Right cardiac atrium (tissue), 5 donors: ENCODE data around the gene KCNQ5. TPM values are rescaled to one million over a fixed set of nuclear protein-coding genes. Genes with fewer than 3 reads are reported as not detected.

Experiments
- ATAC-seq, 2 donors: fragments of 200-7000 bp; cut with Tn5 transposase; one replicate each; pipeline versions ENCODE4 v1.8.0 to v1.9.1; 2020; ENCODE audit warnings: moderate library complexity in 2 of 2, mild to moderate bottlenecking in 1 of 2
- DNase-seq, 3 donors: peaks; one replicate each; pipeline ENCODE4 v3.0.0-alpha.2; 2020
- H3K27ac ChIP-seq: one replicate; pipeline ENCODE4 v1.5.1; 2013; ENCODE audit warnings: mild to moderate bottlenecking, low read length, control low read depth, moderate library complexity
- H3K27me3 ChIP-seq: one replicate; pipeline ENCODE4 v1.6.1; 2013; ENCODE audit not compliant: control insufficient read depth, insufficient read depth
- H3K4me1 ChIP-seq: one replicate; pipeline ENCODE4 v1.6.1; 2013; ENCODE audit warnings: low read length; ENCODE audit not compliant: control insufficient read depth, insufficient read depth
- H3K4me3 ChIP-seq: one replicate; pipeline ENCODE4 v1.5.1; 2013; ENCODE audit warnings: low read length, control low read depth
- H3K9me3 ChIP-seq: one replicate; pipeline ENCODE4 v1.6.1; 2013; ENCODE audit warnings: low read length; ENCODE audit not compliant: control insufficient read depth
- WGBS: extraction: QIAGEN DNeasy Blood & Tissue Kit; methylation state at CpG from one replicate; pipeline ENCODE4 v1.1.7; 2013; 5-methylcytosine and 5-hydroxymethylcytosine counted together
- intact Hi-C, 4 donors: fragments of 100-400 bp; cut with DNase I; formaldehyde crosslinking; loops; one replicate each; pipeline versions ENCODE4 v1.11.0 to v1.14.0; 2022 to 2023
- polyA plus RNA-seq: library from polyadenylated mRNA; stranded (reverse); fragments of 200-250 nt; gene quantifications from one replicate; pipeline ENCODE4 v1.2.3, GENCODE V29; 2013
- total RNA-seq, 4 donors: library from RNA; stranded (reverse); fragmentation: NEBNext Ultra II Directional; extraction: Animal tissue kit (Norgen Biotek cat#: 25700); gene quantifications; one replicate each; pipeline ENCODE4 v1.2.1, GENCODE V29; 2021
- donor health status: healthy with polysubstance abuse.
- donor health status: DM: no; HTN: yes; CAD: no.
- donor health status: DM: no; HTN: no; CAD: no.
- donor health status: DM: no; HTN: yes; CAD: no; lungs with severe emphysema.
- donor health status: DM: yes; HTN: yes; CAD: no.

Gene KCNQ5
- total and polyA plus RNA-seq, 5 donors = 0.20 to 0.68 (median 0.36) TPM; not detected in 1

DNA sequence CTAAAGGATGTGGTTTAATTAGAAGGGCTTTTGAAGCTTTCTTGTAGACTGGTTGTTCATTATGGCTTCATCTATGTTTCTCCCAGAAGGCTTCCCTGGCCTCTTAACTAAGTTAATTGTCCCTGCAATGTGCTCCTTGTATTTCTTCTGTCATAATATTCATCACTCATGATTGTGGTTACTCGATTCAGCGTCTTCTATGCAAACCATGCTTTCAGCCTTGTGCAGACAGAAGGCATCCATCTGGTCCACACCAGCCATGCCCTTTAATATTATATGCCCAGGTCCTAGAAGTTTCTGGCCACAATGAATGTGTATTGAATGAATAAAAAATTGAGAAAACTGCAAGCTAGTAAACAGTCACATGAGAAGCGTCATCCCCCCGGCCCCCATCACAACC is 440.3 kb downstream of the KCNQ5 start:
- WGBS = 48% methylated on average over 4 of the region's 4 CpGs
- ATAC-seq = no peak

DNA sequence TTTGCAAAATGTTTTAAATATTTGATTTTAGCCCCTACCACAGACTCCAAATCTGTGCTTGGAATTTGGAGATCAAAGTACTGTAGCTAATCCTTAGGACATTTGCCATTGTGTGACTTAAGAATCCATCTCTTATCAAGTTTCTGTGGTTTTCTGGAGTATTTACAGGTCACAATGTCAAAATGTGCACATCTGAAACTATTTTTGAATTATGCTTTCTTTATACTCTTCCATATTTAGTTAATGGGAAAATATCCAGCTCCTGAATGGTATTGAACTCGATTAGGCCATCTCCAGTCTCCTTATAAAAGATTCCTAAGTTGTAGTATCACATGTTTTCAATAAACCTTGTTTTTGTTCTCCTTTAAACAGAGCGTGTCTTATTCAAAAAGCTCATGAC is 441.0 kb downstream of the KCNQ5 start:
- no peaks in the 10 kb centered on the region for H3K27me3 ChIP-seq
- H3K9me3 ChIP-seq = no peaks in the 10 kb centered on the region
- no peak overlapping the region for H3K27ac ChIP-seq
- no peak overlapping the region for H3K4me3 ChIP-seq
- intact Hi-C loops = no loop called here
- WGBS = 47% methylated on average over 2 of the region's 2 CpGs
- no peaks in the 10 kb centered on the region for H3K4me1 ChIP-seq
- ATAC-seq = no peak
- no peak for DNase-seq

More for the DNA sequence above, 440.3 kb downstream of the KCNQ5 start:
- no peak for DNase-seq
- Histone ChIP-seq H3K27ac (no peak overlapping the region), H3K4me1 (no peaks in the 10 kb centered on the region), H3K9me3 (no peaks in the 10 kb centered on the region), H3K27me3 (no peaks in the 10 kb centered on the region), H3K4me3 (no peak overlapping the region)
- intact Hi-C loops = no loop called here

DNA sequence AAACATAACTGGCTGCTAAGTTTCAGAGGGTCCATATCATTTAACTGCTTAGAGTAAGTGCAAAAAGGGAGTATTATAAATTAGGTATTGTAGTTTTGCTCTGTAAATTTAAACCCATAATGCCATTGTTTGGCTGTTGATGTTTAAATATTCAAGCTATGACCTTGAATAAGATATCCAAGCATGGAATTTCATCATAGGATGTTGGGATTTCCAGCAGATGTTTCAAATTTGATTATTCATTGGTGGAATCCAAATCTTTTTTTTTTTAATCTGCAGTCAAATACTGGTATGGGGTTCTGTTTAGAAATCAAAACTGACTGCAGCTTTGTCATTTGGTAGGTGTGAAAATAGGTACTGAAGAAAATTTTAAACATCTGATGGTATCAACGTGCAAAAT is 442.4 kb downstream of the KCNQ5 start:
- ATAC-seq (no peak), DNase-seq (no peak)
- H3K9me3 ChIP-seq = no peaks in the 10 kb centered on the region
- H3K4me3 ChIP-seq = no peak overlapping the region
- H3K4me1 ChIP-seq = no peaks in the 10 kb centered on the region
- no peaks in the 10 kb centered on the region for H3K27me3 ChIP-seq
- 95% methylated on average over 1 of the region's 1 CpG for WGBS
- intact Hi-C loops = no loop called here
- H3K27ac ChIP-seq = no peak overlapping the region

DNA sequence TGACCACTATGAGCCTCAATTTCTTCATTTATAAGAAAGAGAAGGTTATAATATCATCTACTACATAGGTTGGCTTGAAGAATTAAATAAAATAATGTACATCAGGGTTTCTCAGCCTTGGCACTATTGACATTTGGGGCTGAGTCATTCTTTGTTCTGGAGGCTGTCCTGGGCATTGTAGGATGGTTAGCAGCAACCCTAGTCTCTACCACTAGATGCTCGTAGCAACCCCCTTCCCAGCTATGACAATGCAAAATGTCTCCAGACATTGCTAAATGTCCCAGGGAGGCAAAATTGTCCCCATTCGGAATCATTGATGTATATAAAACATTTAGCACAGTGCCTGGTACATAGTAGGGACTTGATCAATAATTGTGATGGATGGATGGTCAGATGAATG is 451.4 kb downstream of the KCNQ5 start:
- intact Hi-C loops = no loop called here
- DNase-seq (no peak), ATAC-seq (no peak)
- no peak overlapping the region for H3K27ac ChIP-seq
- H3K27me3 ChIP-seq = no peaks in the 10 kb centered on the region
- no peak overlapping the region for H3K4me3 ChIP-seq
- no peaks in the 10 kb centered on the region for H3K4me1 ChIP-seq
- WGBS = 80% methylated on average over 2 of the region's 2 CpGs
- H3K9me3 ChIP-seq = no peaks in the 10 kb centered on the region

DNA sequence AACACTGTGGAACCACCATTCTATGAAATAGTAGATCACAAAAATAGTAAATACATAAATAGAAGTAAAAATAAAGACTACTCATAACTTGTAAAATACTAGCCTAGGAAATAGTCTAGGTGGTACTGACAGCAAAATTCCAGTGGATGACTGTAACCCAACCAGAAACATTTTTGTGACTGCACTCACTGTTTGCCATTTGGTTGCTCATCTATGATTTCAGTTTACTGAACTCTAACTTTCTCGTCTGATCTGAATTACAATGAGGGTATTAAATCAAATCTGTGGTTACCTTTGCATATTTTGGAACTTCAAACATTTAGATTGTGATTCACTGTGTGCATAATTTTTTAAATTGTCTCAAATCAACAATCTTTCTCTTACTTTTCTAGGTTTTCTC is 452.3 kb downstream of the KCNQ5 start:
- H3K27me3 ChIP-seq = no peaks in the 10 kb centered on the region
- DNase-seq (no peak), ATAC-seq (no peak)
- WGBS = 76% methylated on average over 1 of the region's 1 CpG
- intact Hi-C loops = no loop called here
- H3K4me3 ChIP-seq = no peak overlapping the region
- H3K4me1 ChIP-seq = no peaks in the 10 kb centered on the region
- no peak overlapping the region for H3K27ac ChIP-seq
- H3K9me3 ChIP-seq = no peaks in the 10 kb centered on the region

DNA sequence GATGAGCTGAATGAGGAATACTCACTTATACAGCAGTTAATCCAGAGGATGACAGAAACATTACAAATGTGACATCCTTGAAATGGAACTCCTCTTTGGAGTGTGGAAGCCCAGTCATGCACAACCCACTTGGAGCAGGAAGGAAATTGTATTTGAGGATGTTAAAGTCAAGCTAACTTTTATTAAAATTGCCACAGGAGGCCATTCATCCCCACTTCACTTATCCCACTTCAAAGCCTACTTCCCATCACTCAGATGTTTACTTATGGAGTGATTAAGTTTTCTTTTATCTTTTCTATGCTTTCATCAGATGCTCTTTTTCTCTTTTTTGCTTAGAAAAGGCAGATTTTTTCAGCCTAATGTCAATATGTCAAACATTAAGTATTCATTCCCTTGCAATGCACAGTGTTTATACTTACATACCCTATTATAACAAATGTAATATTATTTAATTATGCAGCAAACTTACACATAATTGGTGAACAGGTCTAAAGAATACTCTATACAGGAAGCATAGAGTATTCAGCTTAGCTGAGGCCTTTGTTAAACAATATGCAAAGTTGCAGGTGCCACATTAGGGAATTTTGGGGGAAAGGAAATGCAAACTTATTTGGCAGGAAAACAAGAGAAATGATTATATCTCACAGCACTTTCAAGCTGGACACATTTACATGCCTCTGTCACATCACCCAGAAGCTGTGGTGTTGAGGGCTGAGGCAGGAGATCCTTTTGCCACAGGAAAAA is 454.5 kb downstream of the KCNQ5 start:
- Histone ChIP-seq H3K4me1 (no peaks in the 10 kb centered on the region), H3K27me3 (no peaks in the 10 kb centered on the region), H3K9me3 (no peaks in the 10 kb centered on the region), H3K4me3 (no peak overlapping the region), H3K27ac (no peak overlapping the region)
- intact Hi-C loops = no loop called here
- ATAC-seq (no peak), DNase-seq (no peak)

DNA sequence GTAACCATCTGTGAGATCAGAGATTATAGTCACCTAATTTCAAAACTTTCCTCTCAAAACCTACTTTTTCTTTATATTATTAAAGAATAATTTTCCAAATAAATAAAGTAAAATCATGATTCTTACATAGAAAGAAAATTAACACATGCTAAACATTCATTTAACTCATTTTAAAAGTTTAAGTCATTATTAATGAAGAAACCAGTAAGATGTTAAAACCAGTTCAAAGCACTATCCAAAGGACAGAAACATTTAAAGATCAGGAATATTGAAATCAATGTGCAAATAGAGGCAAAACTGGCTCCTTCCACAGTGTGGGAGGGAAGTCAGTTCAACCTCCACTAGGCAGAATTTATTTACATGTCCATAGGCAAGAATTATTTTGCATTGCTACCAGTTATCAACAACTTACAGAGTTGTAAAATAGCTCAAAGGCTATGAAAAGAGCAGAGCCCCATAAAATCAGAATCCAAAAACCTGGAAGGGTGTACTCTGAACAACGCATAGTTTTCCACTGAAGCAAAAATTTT is 456.5 kb downstream of the KCNQ5 start:
- no peak for ATAC-seq

DNA sequence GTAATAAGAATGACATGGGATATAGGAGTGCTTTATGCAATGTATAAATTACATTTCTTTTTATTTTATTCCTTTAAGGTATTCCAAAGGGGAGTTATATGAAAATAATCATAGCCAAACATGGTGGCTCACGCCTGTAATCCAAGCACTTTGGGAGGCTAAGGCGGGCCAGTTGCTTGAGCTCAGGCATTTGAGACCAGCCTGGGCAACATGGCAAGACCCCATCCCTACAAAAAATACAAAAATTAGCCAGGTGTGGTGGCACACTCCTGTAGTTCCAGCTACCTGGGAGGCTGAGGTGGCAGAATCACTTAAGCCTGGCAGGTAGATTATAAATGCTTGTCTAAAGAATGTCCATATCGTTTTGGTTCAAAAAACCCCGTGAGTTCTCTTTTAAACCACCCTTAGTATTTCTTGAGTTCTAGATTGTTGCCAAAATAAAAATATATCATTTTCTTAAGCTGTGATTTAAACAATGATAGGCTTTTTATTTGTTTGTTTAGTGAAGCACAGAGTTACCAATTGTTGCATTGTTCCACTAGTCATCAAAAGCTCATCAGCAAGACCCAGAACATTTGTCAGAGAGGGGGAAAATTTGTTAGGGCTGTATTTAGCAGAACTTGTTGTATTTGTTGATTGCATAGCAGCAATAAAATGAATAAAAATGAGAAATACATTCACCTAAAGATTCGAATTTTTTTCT is 457.2 kb downstream of the KCNQ5 start:
- Histone ChIP-seq H3K9me3 (no peaks in the 10 kb centered on the region), H3K27me3 (no peaks in the 10 kb centered on the region), H3K4me3 (no peak overlapping the region), H3K27ac (no peak overlapping the region), H3K4me1 (no peaks in the 10 kb centered on the region)
- ATAC-seq (no peak), DNase-seq (no peak)
- intact Hi-C loops = no loop called here
- 81% methylated on average over 5 of the region's 5 CpGs for WGBS

More for the DNA sequence above, 456.5 kb downstream of the KCNQ5 start:
- Histone ChIP-seq H3K4me1 (no peaks in the 10 kb centered on the region), H3K27me3 (no peaks in the 10 kb centered on the region), H3K9me3 (no peaks in the 10 kb centered on the region), H3K27ac (no peak overlapping the region), H3K4me3 (no peak overlapping the region)
- intact Hi-C loops = no loop called here
- DNase-seq = no peak
- WGBS = 97% methylated on average over 1 of the region's 1 CpG

DNA sequence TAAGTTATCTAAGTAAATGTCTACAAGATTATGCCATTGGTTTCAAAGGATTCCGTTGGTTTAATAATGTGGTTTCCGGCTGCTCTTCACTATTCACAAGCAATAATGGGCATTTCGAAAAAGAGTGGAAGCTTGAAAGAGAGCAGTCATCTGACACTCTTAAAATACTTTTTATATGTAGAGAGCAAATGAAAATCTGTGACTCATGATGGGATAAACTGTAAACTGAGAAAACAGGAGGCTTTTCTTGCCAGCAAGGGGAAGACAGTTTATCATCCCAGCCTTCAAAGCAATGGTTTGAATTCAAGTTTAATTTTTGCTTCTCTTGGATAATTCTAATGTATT is 457.7 kb downstream of the KCNQ5 start:
- 73% methylated on average over 3 of the region's 3 CpGs for whole genome bisulfite sequencing
- Histone ChIP-seq H3K9me3 (no peaks in the 10 kb centered on the region), H3K27ac (no peak overlapping the region), H3K27me3 (no peaks in the 10 kb centered on the region), H3K4me1 (no peaks in the 10 kb centered on the region), H3K4me3 (no peak overlapping the region)
- DNase-seq (no peak), ATAC-seq (no peak)
- intact Hi-C loops = no loop called here

DNA sequence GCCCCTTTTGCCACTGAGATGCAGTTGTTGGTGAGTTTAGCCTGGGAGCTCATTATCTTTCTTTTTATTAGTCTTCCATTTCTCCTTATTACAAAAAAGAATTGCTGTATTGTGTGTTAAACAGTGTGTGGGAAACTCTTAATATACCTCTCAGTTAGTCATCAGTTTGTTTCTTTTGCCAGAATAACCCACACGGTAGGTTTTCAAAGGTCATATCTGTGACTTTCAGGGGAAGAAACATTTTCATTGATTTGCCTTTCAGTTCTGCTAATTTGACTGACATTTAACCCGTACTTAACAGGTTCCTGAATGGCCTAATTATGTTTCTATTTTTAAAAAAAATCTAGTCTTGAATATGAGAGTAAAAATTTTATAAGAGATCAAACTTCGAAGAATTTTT is 458.1 kb downstream of the KCNQ5 start:
- intact Hi-C loops = no loop called here
- Histone ChIP-seq H3K4me3 (no peak overlapping the region), H3K4me1 (no peaks in the 10 kb centered on the region), H3K9me3 (no peaks in the 10 kb centered on the region), H3K27ac (no peak overlapping the region), H3K27me3 (no peaks in the 10 kb centered on the region)
- no peak for ATAC-seq
- WGBS = 61% methylated on average over 3 of the region's 3 CpGs
- DNase-seq = no peak

DNA sequence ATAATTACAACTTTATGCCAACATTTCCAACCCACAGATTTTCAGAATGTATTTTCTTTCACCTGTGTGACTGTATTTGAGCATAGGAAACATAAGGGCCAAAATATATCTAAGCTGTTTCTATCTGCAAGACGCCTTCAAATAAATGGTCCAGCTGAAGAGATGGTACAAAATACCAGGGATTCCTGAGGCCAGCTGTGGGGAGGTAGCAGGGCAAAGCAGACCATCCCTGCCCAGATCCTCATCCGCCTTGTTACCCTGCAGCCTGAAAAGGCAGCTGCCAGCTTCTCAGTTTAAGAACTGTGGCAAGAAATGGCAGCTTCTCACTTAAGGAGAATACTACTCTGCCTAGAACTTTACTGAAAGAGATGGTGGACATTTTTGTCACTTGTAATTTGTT is 460.1 kb downstream of the KCNQ5 start:
- intact Hi-C loops = no loop called here
- DNase-seq (no peak), ATAC-seq (no peak)
- Histone ChIP-seq H3K9me3 (no peaks in the 10 kb centered on the region), H3K27ac (no peak overlapping the region), H3K4me3 (no peak overlapping the region), H3K4me1 (no peaks in the 10 kb centered on the region), H3K27me3 (no peaks in the 10 kb centered on the region)
- 69% methylated on average over 2 of the region's 2 CpGs for WGBS
